ENCODE measurements around the gene NDUFS2.

DNA sequence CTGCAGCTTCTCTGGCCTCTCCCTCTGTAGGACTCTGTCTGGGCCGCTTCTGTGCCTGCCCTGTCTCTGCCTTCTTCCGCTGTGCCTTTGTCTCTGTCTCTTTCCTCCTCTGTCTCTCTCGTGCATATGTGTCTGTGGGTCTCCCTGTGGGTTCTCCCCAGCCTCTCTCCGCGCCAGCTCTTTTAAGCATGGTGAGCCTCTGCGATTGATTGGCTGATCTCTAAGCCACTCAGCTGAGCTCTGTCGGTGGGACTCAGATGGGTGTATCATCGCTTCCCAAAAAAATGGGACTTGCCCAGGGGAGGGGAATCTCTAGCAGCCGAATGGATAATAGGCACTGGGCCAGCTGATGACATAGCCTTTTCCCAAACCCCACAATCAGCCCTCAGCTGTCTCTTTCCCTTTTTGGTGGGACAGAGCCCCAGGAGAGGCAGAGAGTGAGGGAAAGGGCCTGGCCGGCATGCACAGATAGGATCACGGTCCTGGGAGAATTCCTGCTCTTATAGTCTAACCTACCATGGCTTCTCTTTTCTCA, 3.2 kb upstream of the NDUFS2 start, which contains the start of gene ADAMTS4:
- no peak for TF ChIP-seq POLR2A (IDR thresholded peaks at IDR 0.05; ENCODE audit: low read length)
- no peak for TF ChIP-seq GATA1 (IDR thresholded peaks at IDR 0.05; ENCODE audit: low read depth, low read length)

All from erythroblast (primary cell).